Measurements from ENCODE around the gene HIVEP2.

Gene HIVEP2

GRCh38 chr6:142773859-142774648, 170.9 kb downstream of the HIVEP2 start:
- Histone ChIP-seq H3K4me3 (ENCODE audit: extremely low read depth, insufficient read depth, low read length, poor library complexity, severe bottlenecking) (no peak overlapping the region), H3K27ac (ENCODE audit: low read depth, low read length, severe bottlenecking) (no peak overlapping the region), H3K9me3 (ENCODE audit: control insufficient read depth, low read length) (no peaks in the 10 kb centered on the region), H3K4me1 (ENCODE audit: control insufficient read depth, insufficient read depth, low read length, poor library complexity, severe bottlenecking) (no peaks in the 10 kb centered on the region), H3K36me3 (ENCODE audit: control insufficient read depth, insufficient read depth, low read length) (peaks cover 54% of the 10 kb centered on the region)
- 90 to 98% methylated on average over 10 to 12 of the region's 12 CpGs for WGBS, 2 experiments (ENCODE audit: insufficient coverage in 2 of 2)

GRCh38 chr6:142773324-142773723, 171.7 kb downstream of the HIVEP2 start:
- no peaks in the 10 kb centered on the region for H3K4me1 ChIP-seq (ENCODE audit: control insufficient read depth, insufficient read depth, low read length, poor library complexity, severe bottlenecking)
- H3K4me3 ChIP-seq (ENCODE audit: extremely low read depth, insufficient read depth, low read length, poor library complexity, severe bottlenecking): no peak overlapping the region
- WGBS, 2 experiments (ENCODE audit: insufficient coverage in 2 of 2): 91 to 92% methylated on average over 8 to 9 of the region's 9 CpGs
- H3K27ac ChIP-seq (ENCODE audit: low read depth, low read length, severe bottlenecking): no peak overlapping the region
- no peaks in the 10 kb centered on the region for H3K9me3 ChIP-seq (ENCODE audit: control insufficient read depth, low read length)
- H3K36me3 ChIP-seq (ENCODE audit: control insufficient read depth, insufficient read depth, low read length): peaks cover 57% of the 10 kb centered on the region

- WGBS, 2 experiments (ENCODE audit: insufficient coverage in 2 of 2): 95% methylated on average over 12 of the region's 12 CpGs
- no peak overlapping the region for H3K4me3 ChIP-seq (ENCODE audit: extremely low read depth, insufficient read depth, low read length, poor library complexity, severe bottlenecking)
- H3K9me3 ChIP-seq (ENCODE audit: control insufficient read depth, low read length): no peaks in the 10 kb centered on the region
- H3K36me3 ChIP-seq (ENCODE audit: control insufficient read depth, insufficient read depth, low read length): peaks cover 57% of the 10 kb centered on the region
- H3K4me1 ChIP-seq (ENCODE audit: control insufficient read depth, insufficient read depth, low read length, poor library complexity, severe bottlenecking): no peaks in the 10 kb centered on the region
- no peak overlapping the region for H3K27ac ChIP-seq (ENCODE audit: low read depth, low read length, severe bottlenecking)
These were observed 173.8 kb downstream of the HIVEP2 start for GRCh38 chr6:142771162-142771561.

- Histone ChIP-seq H3K4me3 (ENCODE audit: extremely low read depth, insufficient read depth, low read length, poor library complexity, severe bottlenecking) (no peak overlapping the region), H3K36me3 (ENCODE audit: control insufficient read depth, insufficient read depth, low read length) (peaks cover 22% of the 10 kb centered on the region), H3K27ac (ENCODE audit: low read depth, low read length, severe bottlenecking) (no peak overlapping the region), H3K9me3 (ENCODE audit: control insufficient read depth, low read length) (no peaks in the 10 kb centered on the region), H3K4me1 (ENCODE audit: control insufficient read depth, insufficient read depth, low read length, poor library complexity, severe bottlenecking) (no peaks in the 10 kb centered on the region)
- WGBS, 2 experiments (ENCODE audit: insufficient coverage in 2 of 2): no CpG with 5 or more reads among the region's 1 CpG
These were observed 179.7 kb downstream of the HIVEP2 start for GRCh38 chr6:142765306-142765705.

- no peak overlapping the region for H3K4me3 ChIP-seq (ENCODE audit: extremely low read depth, insufficient read depth, low read length, poor library complexity, severe bottlenecking)
- no peaks in the 10 kb centered on the region for H3K9me3 ChIP-seq (ENCODE audit: control insufficient read depth, low read length)
- no peak overlapping the region for H3K27ac ChIP-seq (ENCODE audit: low read depth, low read length, severe bottlenecking)
- WGBS, 2 experiments (ENCODE audit: insufficient coverage in 2 of 2): no CpG with 5 or more reads among the region's 1 CpG
- H3K36me3 ChIP-seq (ENCODE audit: control insufficient read depth, insufficient read depth, low read length): peaks cover 24% of the 10 kb centered on the region
- H3K4me1 ChIP-seq (ENCODE audit: control insufficient read depth, insufficient read depth, low read length, poor library complexity, severe bottlenecking): no peaks in the 10 kb centered on the region
These were observed 180.7 kb downstream of the HIVEP2 start for GRCh38 chr6:142764311-142764710.

- Histone ChIP-seq H3K4me1 (ENCODE audit: control insufficient read depth, insufficient read depth, low read length, poor library complexity, severe bottlenecking) (no peaks in the 10 kb centered on the region), H3K27ac (ENCODE audit: low read depth, low read length, severe bottlenecking) (no peak overlapping the region), H3K9me3 (ENCODE audit: control insufficient read depth, low read length) (no peaks in the 10 kb centered on the region), H3K36me3 (ENCODE audit: control insufficient read depth, insufficient read depth, low read length) (peaks cover 21% of the 10 kb centered on the region), H3K4me3 (ENCODE audit: extremely low read depth, insufficient read depth, low read length, poor library complexity, severe bottlenecking) (no peak overlapping the region)
- 93 to 100% methylated on average over 3 to 4 of the region's 4 CpGs for WGBS, 2 experiments (ENCODE audit: insufficient coverage in 2 of 2)
These were observed 181.8 kb downstream of the HIVEP2 start for GRCh38 chr6:142763205-142763604.

GRCh38 chr6:142761756-142762155, 183.2 kb downstream of the HIVEP2 start:
- Histone ChIP-seq H3K27ac (ENCODE audit: low read depth, low read length, severe bottlenecking) (no peak overlapping the region), H3K4me1 (ENCODE audit: control insufficient read depth, insufficient read depth, low read length, poor library complexity, severe bottlenecking) (no peaks in the 10 kb centered on the region), H3K36me3 (ENCODE audit: control insufficient read depth, insufficient read depth, low read length) (peaks cover 21% of the 10 kb centered on the region), H3K9me3 (ENCODE audit: control insufficient read depth, low read length) (no peaks in the 10 kb centered on the region), H3K4me3 (ENCODE audit: extremely low read depth, insufficient read depth, low read length, poor library complexity, severe bottlenecking) (no peak overlapping the region)
- WGBS, 2 experiments (ENCODE audit: insufficient coverage in 2 of 2): 78 to 86% methylated on average over 1 of the region's 1 CpG

GRCh38 chr6:142760152-142760551, 184.8 kb downstream of the HIVEP2 start:
- H3K9me3 ChIP-seq (ENCODE audit: control insufficient read depth, low read length): no peaks in the 10 kb centered on the region
- WGBS, 2 experiments (ENCODE audit: insufficient coverage in 2 of 2): 94 to 98% methylated on average over 4 of the region's 7 CpGs
- H3K4me1 ChIP-seq (ENCODE audit: control insufficient read depth, insufficient read depth, low read length, poor library complexity, severe bottlenecking): peaks cover 3% of the 10 kb centered on the region
- peaks cover 28% of the 10 kb centered on the region for H3K36me3 ChIP-seq (ENCODE audit: control insufficient read depth, insufficient read depth, low read length)
- H3K4me3 ChIP-seq (ENCODE audit: extremely low read depth, insufficient read depth, low read length, poor library complexity, severe bottlenecking): no peak overlapping the region
- H3K27ac ChIP-seq (ENCODE audit: low read depth, low read length, severe bottlenecking): no peak overlapping the region

- no peak overlapping the region for H3K4me3 ChIP-seq (ENCODE audit: extremely low read depth, insufficient read depth, low read length, poor library complexity, severe bottlenecking)
- H3K27ac ChIP-seq (ENCODE audit: low read depth, low read length, severe bottlenecking): no peak overlapping the region
- peaks cover 30% of the 10 kb centered on the region for H3K36me3 ChIP-seq (ENCODE audit: control insufficient read depth, insufficient read depth, low read length)
- WGBS, 2 experiments (ENCODE audit: insufficient coverage in 2 of 2): 80% methylated on average over 1 of the region's 4 CpGs; no CpG with 5 or more reads in 1 of the 2 experiments
- H3K4me1 ChIP-seq (ENCODE audit: control insufficient read depth, insufficient read depth, low read length, poor library complexity, severe bottlenecking): peaks cover 3% of the 10 kb centered on the region
- H3K9me3 ChIP-seq (ENCODE audit: control insufficient read depth, low read length): no peaks in the 10 kb centered on the region
These were observed 186.3 kb downstream of the HIVEP2 start for GRCh38 chr6:142758629-142759025.

- peaks cover 36% of the 10 kb centered on the region for H3K36me3 ChIP-seq (ENCODE audit: control insufficient read depth, insufficient read depth, low read length)
- no peaks in the 10 kb centered on the region for H3K9me3 ChIP-seq (ENCODE audit: control insufficient read depth, low read length)
- 90 to 97% methylated on average over 3 of the region's 4 CpGs for WGBS, 2 experiments (ENCODE audit: insufficient coverage in 2 of 2)
- peaks cover 3% of the 10 kb centered on the region for H3K4me1 ChIP-seq (ENCODE audit: control insufficient read depth, insufficient read depth, low read length, poor library complexity, severe bottlenecking)
- no peak overlapping the region for H3K27ac ChIP-seq (ENCODE audit: low read depth, low read length, severe bottlenecking)
- no peak overlapping the region for H3K4me3 ChIP-seq (ENCODE audit: extremely low read depth, insufficient read depth, low read length, poor library complexity, severe bottlenecking)
These were observed 186.9 kb downstream of the HIVEP2 start for GRCh38 chr6:142757852-142758628.

GRCh38 chr6:142756215-142756630, 188.8 kb downstream of the HIVEP2 start:
- H3K4me1 ChIP-seq (ENCODE audit: control insufficient read depth, insufficient read depth, low read length, poor library complexity, severe bottlenecking): peaks cover 3% of the 10 kb centered on the region
- no peak overlapping the region for H3K27ac ChIP-seq (ENCODE audit: low read depth, low read length, severe bottlenecking)
- H3K9me3 ChIP-seq (ENCODE audit: control insufficient read depth, low read length): no peaks in the 10 kb centered on the region
- 0% methylated on average over 1 of the region's 2 CpGs; no CpG with 5 or more reads in 1 of the 2 experiments for WGBS, 2 experiments (ENCODE audit: insufficient coverage in 2 of 2)
- no peak overlapping the region for H3K4me3 ChIP-seq (ENCODE audit: extremely low read depth, insufficient read depth, low read length, poor library complexity, severe bottlenecking)
- peaks cover 35% of the 10 kb centered on the region for H3K36me3 ChIP-seq (ENCODE audit: control insufficient read depth, insufficient read depth, low read length)

All from mesodermal cell (in vitro differentiated cells).